Limb (tissue), 2 donors: ENCODE results near the gene PPP2R5B.

Experiments
- DNase-seq, 2 donors: peaks; one replicate each; pipeline ENCODE4 v3.0.0-alpha.2; 2016; ENCODE audit errors: extremely low spot score in 2 of 2

PPP2R5B gene

GRCh38 chr11:64923944-64924909, at the start of gene PPP2R5B:
Gene PPP2R5B (plus strand): TSS chr11:64924689. CDS start chr11:64925735, 1,046 bp downstream.
- DNase-seq = peak; percentile 93 to 94

DNA sequence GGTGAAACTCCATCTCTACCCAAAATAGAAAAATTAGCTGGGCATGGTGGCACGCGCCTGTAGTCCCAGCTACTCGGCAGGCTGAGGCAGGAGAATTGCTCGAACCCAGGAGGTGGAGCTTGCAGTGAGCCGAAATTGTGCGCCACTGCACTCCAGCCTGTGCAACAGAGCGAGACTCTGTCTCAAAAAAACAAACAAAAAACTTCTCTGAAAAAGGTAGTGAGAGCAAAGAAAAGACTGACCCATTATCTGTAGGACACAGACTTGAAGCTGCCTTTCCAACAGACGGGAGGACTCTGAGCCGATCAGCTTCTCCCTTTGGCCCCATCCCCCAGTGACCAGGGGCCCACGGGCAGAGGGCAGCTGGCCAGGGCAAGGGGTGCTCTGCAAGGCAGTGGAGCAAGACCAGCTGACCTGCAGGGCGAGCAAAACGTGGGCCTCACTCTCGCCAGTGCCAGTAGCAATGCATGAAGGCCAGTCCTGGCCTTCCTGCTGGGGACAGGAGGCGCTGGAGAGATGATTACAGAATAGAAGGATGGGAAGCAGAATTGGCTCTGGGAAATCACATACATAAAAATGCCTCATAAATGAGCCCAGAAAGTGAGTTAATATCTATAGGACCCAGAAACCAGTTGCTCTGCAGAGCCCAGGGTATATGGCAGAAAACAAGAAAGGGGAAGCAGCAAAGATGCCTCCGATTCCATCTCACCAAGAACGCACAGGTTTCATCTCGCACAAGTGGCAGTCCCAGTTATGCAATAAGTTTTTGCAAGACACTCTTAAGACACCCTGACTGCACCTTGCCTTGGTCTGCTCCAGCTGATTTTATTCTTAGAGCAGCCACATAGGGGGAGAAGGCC, 48.9 kb upstream of the PPP2R5B start:
- no peak for DNase-seq

GRCh38 chr11:64876229-64876750, 48.2 kb upstream of the PPP2R5B start:
- no peak for DNase-seq

- DNase-seq = no peak
Observed at GRCh38 chr11:64876835-64877341, 47.6 kb upstream of the PPP2R5B start.

DNA sequence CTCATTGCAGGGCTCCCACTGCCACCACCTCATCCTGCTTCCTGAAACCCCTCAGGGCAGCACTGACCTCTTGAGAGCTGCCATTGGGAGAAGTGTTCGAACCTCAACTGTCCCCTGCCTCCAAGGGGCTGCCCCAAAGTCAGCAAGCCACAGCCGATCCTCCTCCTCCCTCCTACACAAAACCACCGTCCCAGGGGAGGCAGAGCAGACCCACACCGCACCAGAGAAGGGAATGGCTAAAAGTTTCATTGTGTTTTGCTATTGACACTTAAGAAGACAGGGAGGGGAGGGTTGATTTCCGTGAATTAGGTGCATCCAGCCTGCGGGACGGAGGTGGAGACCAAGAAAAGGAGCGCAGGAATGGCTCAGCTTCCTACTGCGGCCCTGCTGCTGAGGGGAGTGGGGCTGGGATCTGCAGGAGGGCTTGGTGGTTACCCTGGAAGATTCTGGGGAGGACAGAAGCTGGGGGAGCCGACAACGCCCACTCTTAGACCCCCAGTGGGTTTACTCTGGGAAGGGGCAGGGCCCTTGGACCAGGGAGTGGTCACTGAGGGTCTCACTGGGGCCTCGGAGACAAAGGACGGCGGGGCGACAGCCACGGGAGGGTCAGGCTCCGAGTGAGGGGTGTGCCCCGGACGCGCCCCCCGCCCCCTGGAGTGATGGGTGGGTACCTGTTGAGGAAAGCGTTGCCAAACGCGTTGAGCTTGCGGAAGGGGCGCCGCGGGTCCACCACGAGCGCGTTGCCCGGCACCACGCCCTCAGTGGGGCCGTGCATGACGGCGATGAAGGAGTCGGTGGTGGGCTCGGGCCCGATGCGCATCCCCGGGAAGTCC, 46.9 kb upstream of the PPP2R5B start:
- peak in 1 of 2 donors; percentile 59 for DNase-seq

DNA sequence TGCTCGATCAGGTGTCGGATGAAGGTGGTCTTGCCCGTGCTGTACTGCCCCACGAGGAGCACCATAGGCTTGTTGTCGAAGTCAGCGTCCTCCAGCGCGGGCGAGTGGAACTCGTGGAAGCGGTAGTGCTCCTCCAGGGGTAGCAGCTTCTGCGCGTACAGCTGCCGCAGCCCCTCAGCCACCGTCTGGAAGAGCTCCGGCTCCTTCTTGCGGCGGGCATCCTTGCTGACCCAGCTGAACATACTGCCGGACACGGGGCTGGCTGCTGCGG, 46.3 kb upstream of the PPP2R5B start:
- DNase-seq = no peak

- DNase-seq = peak; percentile 98 to 100
Observed at GRCh38 chr11:64878494-64879243, 45.8 kb upstream of the PPP2R5B start, which contains the start of gene EHD1. Gene EHD1 (minus strand): TSS chr11:64878621. CDS start chr11:64878464, 157 bp downstream.

DNA sequence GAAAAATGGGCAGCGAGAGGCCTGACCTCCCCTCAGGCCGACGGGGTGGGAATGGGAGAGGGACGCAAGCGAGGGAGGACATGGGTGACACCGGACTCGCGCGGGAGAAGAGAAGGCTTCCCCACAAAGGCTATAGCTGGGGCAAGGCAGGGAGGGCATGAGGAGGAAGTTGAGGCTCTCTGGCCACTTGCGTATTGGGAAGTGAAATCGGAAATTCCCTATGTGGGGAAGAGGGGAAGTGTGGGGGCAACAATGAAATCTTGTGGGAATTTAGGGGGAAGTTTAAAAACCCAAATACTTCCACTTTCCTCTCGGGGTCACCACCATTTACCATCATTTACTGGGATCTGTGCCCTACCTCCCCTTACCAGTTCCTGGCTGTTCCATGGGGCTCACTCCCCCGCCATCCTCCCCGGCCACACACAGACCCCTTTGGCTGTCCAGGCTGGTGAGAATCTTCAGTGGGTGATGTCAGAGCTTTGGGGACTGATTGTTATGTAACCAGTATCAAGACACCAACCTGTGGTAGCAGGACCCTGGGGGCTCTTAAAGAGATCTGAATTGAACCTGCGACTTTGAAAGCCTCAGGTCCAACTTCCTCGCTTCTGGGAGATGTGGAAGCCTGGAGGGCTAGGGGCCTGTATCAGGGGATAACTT, 45.1 kb upstream of the PPP2R5B start:
- no peak for DNase-seq

GRCh38 chr11:64880240-64881001, 44.1 kb upstream of the PPP2R5B start:
- DNase-seq = no peak

DNA sequence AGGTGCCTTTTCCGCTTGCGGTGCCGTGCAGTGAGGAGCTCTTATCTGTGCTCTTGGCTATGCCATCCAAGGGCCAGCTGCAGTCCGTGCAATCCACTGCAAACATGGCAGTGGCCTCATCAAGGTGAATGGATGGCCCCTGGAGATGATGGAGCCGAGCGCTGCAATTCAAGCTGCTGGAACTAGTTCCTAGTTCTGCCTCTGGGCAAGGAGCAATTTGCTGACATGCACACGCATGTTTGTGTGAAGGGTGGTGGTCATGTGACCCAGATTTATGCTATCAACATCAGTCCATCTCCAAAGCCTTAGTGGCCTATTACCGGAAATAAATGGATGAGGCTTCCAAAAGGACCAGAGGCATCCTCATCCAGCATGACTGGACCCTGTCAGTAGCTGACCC, 43.0 kb upstream of the PPP2R5B start:
- DNase-seq = no peak

- no peak for DNase-seq
Observed at GRCh38 chr11:64882243-64882642, 42.2 kb upstream of the PPP2R5B start.

GRCh38 chr11:64883575-64883974, 40.9 kb upstream of the PPP2R5B start:
- DNase-seq = no peak

GRCh38 chr11:64884019-64884418, 40.5 kb upstream of the PPP2R5B start:
- no peak for DNase-seq

DNA sequence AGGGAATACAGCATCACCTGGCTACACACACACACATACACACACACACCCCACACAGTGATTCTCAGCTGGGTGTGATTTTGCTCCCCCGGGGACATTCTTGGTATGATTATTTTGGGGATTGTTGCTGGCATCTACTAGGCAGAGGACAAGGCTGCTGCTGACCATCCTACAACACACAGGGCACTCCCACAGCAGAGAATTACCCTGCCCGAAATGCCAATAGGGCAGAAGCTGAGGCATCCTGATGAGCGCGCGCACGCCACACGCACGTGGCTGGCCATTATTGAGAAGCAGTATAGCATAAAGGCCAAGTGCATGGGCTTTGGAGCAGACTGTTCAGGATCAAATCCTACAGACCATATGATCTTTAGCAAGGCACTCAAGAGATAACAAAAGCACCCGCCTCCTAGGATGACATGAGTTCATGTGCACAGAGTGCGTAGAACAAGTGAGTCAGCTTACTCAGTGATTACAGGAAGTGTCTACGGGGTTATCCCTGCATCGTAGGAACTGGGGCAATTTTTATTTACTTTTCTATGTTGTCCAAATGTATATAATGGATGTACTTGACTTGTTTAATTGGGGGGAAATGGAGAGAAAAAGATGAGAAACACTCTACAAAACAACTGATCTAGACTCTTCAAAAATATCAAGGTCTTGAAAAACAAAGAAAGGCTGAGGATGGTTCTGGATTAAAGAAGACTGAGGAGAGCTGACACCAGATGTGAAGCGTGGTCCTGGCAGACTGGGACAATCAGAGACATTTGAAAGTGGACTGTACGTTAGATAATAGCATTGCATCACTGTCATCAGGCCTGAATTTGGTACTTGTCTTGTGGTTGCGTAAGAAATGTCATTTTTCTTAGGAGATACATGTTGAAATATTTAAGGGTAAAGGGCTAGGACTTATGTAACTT, 38.9 kb upstream of the PPP2R5B start:
- no peak for DNase-seq

DNA sequence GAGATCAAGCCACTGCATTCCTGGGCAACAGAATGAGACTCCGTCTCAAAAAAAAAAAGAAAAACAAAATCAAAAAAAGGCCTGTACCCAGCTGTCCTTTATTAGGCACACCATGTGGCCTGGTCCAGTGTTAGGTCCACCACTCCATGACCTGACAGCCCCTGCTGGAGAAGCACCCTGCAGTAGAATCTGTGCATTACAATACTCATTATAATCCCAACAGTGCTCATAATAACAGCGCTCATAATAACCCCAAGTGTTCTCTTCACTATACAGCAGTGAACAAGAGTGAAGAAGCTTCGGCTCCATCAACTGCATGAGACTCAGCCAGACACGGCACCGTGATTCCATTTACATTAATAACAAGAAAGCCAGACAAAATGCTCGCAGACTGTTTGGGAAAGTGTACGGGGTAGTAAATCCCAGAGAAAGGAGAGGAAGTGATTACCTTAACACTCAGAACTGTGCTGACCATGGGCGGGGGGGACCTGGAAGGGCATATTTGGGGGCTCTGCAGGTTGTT, 37.2 kb upstream of the PPP2R5B start:
- DNase-seq = no peak

GRCh38 chr11:64887757-64888405, 36.6 kb upstream of the PPP2R5B start:
- peak; percentile 67 to 91 for DNase-seq

GRCh38 chr11:64888406-64888728, 36.1 kb upstream of the PPP2R5B start:
- no peak for DNase-seq
